Endothelial cell of umbilical vein (primary cell): ENCODE measurements around the gene CARD14. TPM values are rescaled to one million over a fixed set of nuclear protein-coding genes. Genes with fewer than 3 reads are reported as not detected.

Experiments
- BruUV-seq: library from RNA; stranded (reverse); fragments of 400-500 nt; replicated peaks from 2 replicates; lab custom pipeline; 2021; lab: Mats Ljungman, UMichigan
- CTCF ChIA-PET: fragments of 300-600, 350-600 bp; sonication (Branson Sonifier 250); formaldehyde crosslinking; loops from one replicate; lab custom pipeline; 2021; ENCODE audit warnings: antibody characterized with exemption, inconsistent platforms; lab: Charles Lee
- POLR2A ChIA-PET: fragments of 300-600, 350-600 bp; sonication (Branson Sonifier 250); formaldehyde crosslinking; loops from one replicate; lab custom pipeline; 2021; ENCODE audit warnings: antibody characterized with exemption, inconsistent platforms; lab: Charles Lee
- DNase-seq: peaks from one replicate; pipeline ENCODE4 v3.0.0-alpha.2; 2011; ENCODE audit warnings: low read depth, low spot score
- FAIRE-seq: peaks from 2 replicates; lab custom pipeline; 2011; peaks lifted over from hg19 to GRCh38; lab: Jason Lieb, UNC
- H2AFZ ChIP-seq: 2 replicates; pipeline ENCODE4 v1.6.0; 2012; ENCODE audit warnings: low read depth, low read length, control low read depth, inconsistent platforms
- H3K27ac ChIP-seq: 2 replicates; pipeline ENCODE4 v1.5.1; 2011; ENCODE audit warnings: low read depth, mild to moderate bottlenecking, control low read depth, low read length, moderate library complexity; ENCODE audit not compliant: insufficient read depth
- H3K27me3 ChIP-seq, 2 experiments: 2 replicates each; pipeline versions ENCODE4 v1.6.0 to v1.6.1; 2011; ENCODE audit warnings: low read length in 2 of 2, mixed read lengths in 1 of 2; ENCODE audit not compliant: control insufficient read depth in 2 of 2, insufficient read depth in 2 of 2
- H3K36me3 ChIP-seq, 2 experiments: 2 replicates in 1 of 2; 3 replicates in 1 of 2; pipeline ENCODE4 v1.5.1; 2011; ENCODE audit warnings: low read length in 2 of 2, mild to moderate bottlenecking in 1 of 2, moderate library complexity in 1 of 2; ENCODE audit not compliant: control insufficient read depth in 2 of 2, insufficient read depth in 2 of 2; ENCODE audit errors: extremely low read depth in 1 of 2
- H3K4me1 ChIP-seq: 3 replicates; pipeline ENCODE4 v1.5.1; 2011; ENCODE audit warnings: mild to moderate bottlenecking, low read length; ENCODE audit not compliant: control insufficient read depth, insufficient read depth; ENCODE audit errors: extremely low read depth
- H3K4me2 ChIP-seq: 2 replicates; pipeline ENCODE4 v1.6.1; 2011; ENCODE audit warnings: low read length, control low read depth, mixed read lengths; ENCODE audit not compliant: insufficient read depth
- H3K4me3 ChIP-seq, 3 experiments: fragments of 200-600 bp in 1 of 3; sonication (generic), shearing (Covaris generic) in 1 of 3; replicated peaks in 1 of 3; 2 replicates each; pipeline ENCODE4 v1.5.1; 2011 to 2016; ENCODE audit warnings: control low read depth in 3 of 3, low read length in 3 of 3, mild to moderate bottlenecking in 2 of 3, inconsistent platforms in 1 of 3, low read depth in 1 of 3, moderate library complexity in 1 of 3; ENCODE audit not compliant: insufficient read depth in 1 of 3
- H3K79me2 ChIP-seq: 2 replicates; pipeline ENCODE4 v1.6.0; 2012; ENCODE audit warnings: low read length, inconsistent platforms; ENCODE audit not compliant: control insufficient read depth, insufficient read depth
- H3K9ac ChIP-seq: replicated peaks from 2 replicates; pipeline ENCODE3; 2011; ENCODE audit warnings: low read length, control low read depth; ENCODE audit not compliant: insufficient read depth; ENCODE audit errors: extremely low read depth
- H3K9me1 ChIP-seq: replicated peaks from 3 replicates; pipeline ENCODE4 v1.6.0; 2011; ENCODE audit warnings: mild to moderate bottlenecking, low read length; ENCODE audit not compliant: control insufficient read depth, insufficient read depth; ENCODE audit errors: extremely low read depth
- H3K9me3 ChIP-seq: replicated peaks from 2 replicates; pipeline ENCODE4 v1.5.1; 2012; ENCODE audit warnings: low read length, inconsistent platforms; ENCODE audit not compliant: control insufficient read depth, insufficient read depth
- H4K20me1 ChIP-seq: replicated peaks from 2 replicates; pipeline ENCODE3; 2011; ENCODE audit warnings: mild to moderate bottlenecking, low read length; ENCODE audit not compliant: control insufficient read depth, insufficient read depth; ENCODE audit errors: extremely low read depth
- EZH2 ChIP-seq: IDR thresholded peaks from 2 replicates; pipeline ENCODE4 v1.6.1; 2012; ENCODE audit warnings: borderline replicate concordance, low read depth, mild to moderate bottlenecking, moderate library complexity, low read length, inconsistent platforms; ENCODE audit not compliant: severe bottlenecking
- FOS ChIP-seq: IDR thresholded peaks from 2 replicates; pipeline ENCODE4 v1.6.1; 2011; ENCODE audit warnings: mild to moderate bottlenecking, low read length, moderate library complexity, borderline replicate concordance; ENCODE audit not compliant: insufficient read depth
- GATA2 ChIP-seq: IDR thresholded peaks from 2 replicates; pipeline ENCODE4 v1.7.0; 2011; ENCODE audit warnings: low read depth, mild to moderate bottlenecking, moderate library complexity, mixed read lengths, low read length; ENCODE audit not compliant: insufficient read length, insufficient read depth
- JUN ChIP-seq: IDR thresholded peaks from 2 replicates; pipeline ENCODE4 v1.6.1; 2011; ENCODE audit warnings: borderline replicate concordance, low read depth; ENCODE audit not compliant: insufficient read length, insufficient read depth
- MYC ChIP-seq: IDR thresholded peaks from one replicate; pipeline ENCODE4 v1.6.1; 2011; ENCODE audit warnings: mild to moderate bottlenecking, low read depth, low read length
- POLR2A ChIP-seq: IDR thresholded peaks from 2 replicates; pipeline ENCODE4 v1.6.1; 2012; ENCODE audit warnings: low read depth, mild to moderate bottlenecking, control low read depth, low read length
- POLR2AphosphoS5 ChIP-seq: IDR thresholded peaks from 2 replicates; pipeline ENCODE4 v1.6.1; 2012; ENCODE audit warnings: low read depth, mild to moderate bottlenecking, control low read depth, low read length, moderate library complexity; ENCODE audit not compliant: insufficient read depth
- dilution Hi-C: fragments of 300-500 bp; cut with MboI; formaldehyde crosslinking; loops from one replicate; pipeline ENCODE4 v1.15.0; 2019; ENCODE audit warnings: low sequenced_read_pairs; ENCODE audit not compliant: extremely low pct_ligation_motif_present
- intact Hi-C: fragments of 100-400 bp; cut with micrococcal nuclease; formaldehyde crosslinking; loops from one replicate; pipeline ENCODE4 v1.10.0; 2022
- polyA plus RNA-seq, 4 experiments: library from polyadenylated mRNA; depleted of rRNA in 3 of 4; stranded (reverse) in 3 of 4; unstranded in 1 of 4; fragments of >200 nt; gene quantifications; 2 replicates each; pipeline versions ENCODE4 v1.2.1 to v1.2.3, GENCODE V29; 2011 to 2012; ENCODE audit warnings: missing spikeins in 1 of 4
- total RNA-seq: library from RNA; stranded (reverse); gene quantifications from 2 replicates; pipeline ENCODE4 v1.2.3, GENCODE V29; 2021
- TF ChIP-seq, protein P1 (sequence below): IDR thresholded peaks from 2 replicates; pipeline ENCODE4 v1.6.1; 2011; ENCODE audit not compliant: insufficient read depth, insufficient read length
- TF ChIP-seq, protein P2 (sequence below), 2 donors: IDR thresholded peaks; 1 replicate in 1 of 2; 2 replicates in 1 of 2; pipeline ENCODE4 v1.5.1; 2011; ENCODE audit warnings: low read length in 2 of 2, mild to moderate bottlenecking in 2 of 2, moderate library complexity in 2 of 2, control low read depth in 1 of 2, inconsistent platforms in 1 of 2, low read depth in 1 of 2; ENCODE audit not compliant: insufficient read depth in 1 of 2; ENCODE audit errors: extremely low read depth in 1 of 2

The CARD14 gene
- total and polyA plus RNA-seq, 2 donors (not counting 3 experiments of a cell fraction or from before 2014, with no cell fraction given), result not detected

DNA sequence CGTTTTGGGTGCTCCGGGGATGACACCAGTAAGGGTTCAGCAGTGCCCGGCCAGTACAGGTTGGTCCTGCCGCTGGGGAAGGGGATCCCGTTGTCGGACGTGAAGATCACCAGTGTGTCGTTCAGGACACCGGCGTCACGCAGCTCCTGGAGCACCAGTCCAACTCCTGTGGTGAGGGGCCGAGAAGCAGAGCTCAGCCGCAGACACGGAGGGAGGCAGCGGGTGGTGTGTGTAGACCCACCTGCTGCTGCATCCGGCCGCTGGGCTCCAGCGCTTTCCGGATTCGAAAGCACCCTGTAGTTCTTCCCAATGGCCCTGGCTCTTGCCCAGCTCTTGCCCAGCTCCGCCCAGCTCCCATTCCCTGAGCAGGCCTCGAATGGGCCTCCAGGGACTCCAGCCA, 42.3 kb downstream of the CARD14 start:
- H3K9ac ChIP-seq, result no peak overlapping the region
- no peaks in the 10 kb centered on the region for H3K9me1 ChIP-seq
- H3K27me3 ChIP-seq, result no peaks in the 10 kb centered on the region
- ChIA-PET CTCF (interaction anchor here (0.5 to 2.8 kb wide), 2 partner anchors 17 to 37 kb away, joined by 3 to 10 read pairs; no protein-coding TSS in a partner anchor), POLR2A (no interaction called here)
- H3K27ac ChIP-seq, result no peak overlapping the region
- H3K4me1 ChIP-seq, result no peaks in the 10 kb centered on the region
- no peaks in the 10 kb centered on the region for H3K79me2 ChIP-seq
- no peaks in the 10 kb centered on the region for H4K20me1 ChIP-seq
- no peak overlapping the region for H3K4me3 ChIP-seq
- intact Hi-C loops, result no loop called here
- H3K4me2 ChIP-seq, result no peak overlapping the region
- no peak for DNase-seq
- no peaks in the 10 kb centered on the region for H3K9me3 ChIP-seq
- BruUV-seq, result no TSS peak
- TF ChIP-seq FOS (no peak), POLR2AphosphoS5 (no peak), POLR2A (no peak), MYC (no peak), EZH2 (no peak), GATA2 (no peak), JUN (no peak)
- TF ChIP-seq, protein P1, sequence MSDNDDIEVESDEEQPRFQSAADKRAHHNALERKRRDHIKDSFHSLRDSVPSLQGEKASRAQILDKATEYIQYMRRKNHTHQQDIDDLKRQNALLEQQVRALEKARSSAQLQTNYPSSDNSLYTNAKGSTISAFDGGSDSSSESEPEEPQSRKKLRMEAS, result no peak
- TF ChIP-seq, protein P2, sequence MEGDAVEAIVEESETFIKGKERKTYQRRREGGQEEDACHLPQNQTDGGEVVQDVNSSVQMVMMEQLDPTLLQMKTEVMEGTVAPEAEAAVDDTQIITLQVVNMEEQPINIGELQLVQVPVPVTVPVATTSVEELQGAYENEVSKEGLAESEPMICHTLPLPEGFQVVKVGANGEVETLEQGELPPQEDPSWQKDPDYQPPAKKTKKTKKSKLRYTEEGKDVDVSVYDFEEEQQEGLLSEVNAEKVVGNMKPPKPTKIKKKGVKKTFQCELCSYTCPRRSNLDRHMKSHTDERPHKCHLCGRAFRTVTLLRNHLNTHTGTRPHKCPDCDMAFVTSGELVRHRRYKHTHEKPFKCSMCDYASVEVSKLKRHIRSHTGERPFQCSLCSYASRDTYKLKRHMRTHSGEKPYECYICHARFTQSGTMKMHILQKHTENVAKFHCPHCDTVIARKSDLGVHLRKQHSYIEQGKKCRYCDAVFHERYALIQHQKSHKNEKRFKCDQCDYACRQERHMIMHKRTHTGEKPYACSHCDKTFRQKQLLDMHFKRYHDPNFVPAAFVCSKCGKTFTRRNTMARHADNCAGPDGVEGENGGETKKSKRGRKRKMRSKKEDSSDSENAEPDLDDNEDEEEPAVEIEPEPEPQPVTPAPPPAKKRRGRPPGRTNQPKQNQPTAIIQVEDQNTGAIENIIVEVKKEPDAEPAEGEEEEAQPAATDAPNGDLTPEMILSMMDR (IDR thresholded peaks at IDR 0.05; ENCODE audit: extremely low read depth in 1 of 2, insufficient read depth in 1 of 2, low read depth in 1 of 2, low read length in 2 of 2), result no peak
- H2AFZ ChIP-seq, result no peak overlapping the region
- H3K36me3 ChIP-seq, result peaks cover 8 to 50% of the 10 kb centered on the region in 2 experiments
- dilution Hi-C loops, result no loop called here
- FAIRE-seq, result no peak
